Embryonic facial prominence (tissue), 1 donor: ENCODE data around the gene VWCE.

Experiments used
- DNase-seq: peaks from one replicate; pipeline ENCODE4 v3.0.0-alpha.2; 2016; ENCODE audit errors: extremely low spot score

VWCE gene

GRCh38 chr11:61281581-61282250, 13.4 kb downstream of the VWCE start:
- DNase-seq, result no peak

GRCh38 chr11:61280883-61281580, 14.1 kb downstream of the VWCE start:
- no peak for DNase-seq

DNA sequence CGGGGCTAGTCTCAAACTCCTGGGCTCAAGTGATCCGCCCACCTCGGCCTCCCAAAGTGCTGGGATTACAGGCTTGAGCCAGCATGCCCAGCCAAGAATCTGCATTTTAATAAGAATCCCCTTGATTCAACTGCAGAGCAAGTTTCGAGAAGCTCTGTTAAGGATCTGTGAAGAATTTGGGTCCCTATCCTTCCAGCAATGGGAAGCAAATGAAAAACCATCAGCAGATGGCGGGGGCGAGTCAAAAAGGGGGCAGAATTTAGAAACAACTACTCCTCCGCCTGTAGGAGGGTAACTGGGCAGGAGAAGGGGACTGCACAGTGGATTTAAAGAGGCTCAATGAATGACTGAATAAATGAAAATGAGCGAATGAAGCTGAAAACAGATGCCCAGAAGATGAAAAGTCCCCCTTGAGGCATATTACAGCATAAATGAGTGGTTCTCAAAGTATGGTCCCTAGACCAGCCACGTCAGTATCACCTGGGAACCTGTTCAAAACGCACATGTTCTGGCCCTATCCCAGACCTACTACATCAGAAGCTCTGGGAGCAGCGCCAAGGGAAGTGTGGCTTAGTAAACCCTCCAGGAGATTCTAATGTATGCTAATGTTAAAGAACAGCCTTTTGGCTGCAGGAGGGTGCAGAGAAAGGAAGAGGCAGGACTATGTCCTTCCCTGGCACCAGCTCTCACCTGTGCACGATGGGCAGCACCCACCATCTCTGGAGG, 15.0 kb downstream of the VWCE start:
- no peak for DNase-seq

DNA sequence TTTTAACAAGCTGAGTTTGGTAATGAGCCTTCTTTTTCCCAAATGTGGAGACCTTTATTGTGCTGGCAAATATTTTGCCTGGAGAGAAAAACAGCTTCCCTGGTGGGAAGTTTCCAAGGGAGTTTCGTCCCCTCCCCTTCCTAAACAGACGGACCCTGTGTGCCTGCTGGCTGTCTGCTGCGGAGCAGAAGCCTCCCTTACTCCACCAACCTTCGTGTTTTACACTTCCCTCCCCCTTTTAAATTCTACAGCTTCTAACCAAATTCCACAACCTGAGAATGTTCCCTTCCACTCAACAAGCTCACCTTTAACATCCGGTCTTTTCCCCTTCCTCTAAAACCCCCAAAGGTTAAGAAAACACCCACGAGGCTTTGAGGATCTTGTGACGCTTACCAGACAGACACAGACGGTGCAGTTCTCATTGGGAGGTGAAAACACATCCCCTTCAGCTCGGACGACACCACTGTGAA, 17.1 kb downstream of the VWCE start:
- no peak for DNase-seq

DNA sequence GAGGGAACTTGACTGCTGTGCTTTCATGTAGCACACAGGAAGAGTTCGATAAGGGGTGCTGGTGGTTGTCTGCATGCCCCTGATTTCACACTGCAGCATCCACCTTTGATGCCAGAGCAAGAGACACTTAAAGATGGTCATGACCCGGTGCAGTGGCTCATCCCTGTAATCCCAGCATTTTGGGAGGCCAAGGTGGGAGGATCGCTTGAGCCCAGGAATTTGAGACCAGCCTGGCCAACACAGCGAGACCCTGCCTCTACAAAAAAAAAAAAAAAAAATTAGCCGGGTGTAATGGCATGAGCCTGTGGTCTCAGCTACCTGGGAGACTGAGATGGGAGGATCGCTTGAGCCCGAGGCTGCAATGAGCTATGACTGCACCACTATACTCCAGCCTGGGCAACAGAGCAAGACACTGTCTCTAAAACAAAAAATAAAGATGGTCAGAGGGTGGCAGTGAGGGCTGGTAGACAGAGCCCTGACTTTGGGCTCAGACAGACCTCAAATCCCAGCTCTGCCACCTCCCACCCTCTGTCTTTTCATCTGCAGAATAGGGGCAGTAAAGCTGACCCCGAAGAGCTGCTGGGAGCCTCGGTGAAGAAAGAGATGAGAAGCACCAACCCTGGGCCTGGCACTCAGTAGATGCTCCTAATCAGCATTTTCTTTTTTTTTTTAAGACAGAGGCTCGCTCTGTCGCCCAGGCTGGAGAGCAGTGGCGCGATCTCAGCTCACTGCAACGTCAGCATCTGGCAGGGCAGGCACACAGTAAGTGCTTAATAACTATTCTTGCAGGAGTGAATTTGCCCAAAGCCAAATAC, 17.7 kb downstream of the VWCE start:
- no peak for DNase-seq

- no peak for DNase-seq
Observed at GRCh38 chr11:61275191-61275590, 19.9 kb downstream of the VWCE start.

DNA sequence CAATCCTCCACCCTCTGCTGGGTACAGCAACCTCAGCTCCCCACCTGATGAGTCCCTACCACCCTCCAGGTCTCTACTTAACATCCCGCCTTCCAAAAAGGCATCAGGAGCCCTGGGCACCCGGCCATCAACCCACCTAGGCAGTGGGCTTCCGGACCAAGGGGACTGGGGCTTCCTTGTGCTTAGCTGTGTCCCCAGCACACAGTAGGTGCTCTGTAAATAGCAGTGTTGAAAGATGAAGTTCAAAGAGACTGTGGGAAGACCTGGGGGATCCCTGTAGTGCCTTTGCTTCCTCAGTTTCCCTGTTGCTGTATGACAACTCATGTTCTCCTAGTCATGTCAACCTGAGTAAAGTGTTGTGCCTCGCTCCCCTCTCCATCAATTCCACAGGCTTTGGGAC, 21.0 kb downstream of the VWCE start:
- DNase-seq, result no peak

DNA sequence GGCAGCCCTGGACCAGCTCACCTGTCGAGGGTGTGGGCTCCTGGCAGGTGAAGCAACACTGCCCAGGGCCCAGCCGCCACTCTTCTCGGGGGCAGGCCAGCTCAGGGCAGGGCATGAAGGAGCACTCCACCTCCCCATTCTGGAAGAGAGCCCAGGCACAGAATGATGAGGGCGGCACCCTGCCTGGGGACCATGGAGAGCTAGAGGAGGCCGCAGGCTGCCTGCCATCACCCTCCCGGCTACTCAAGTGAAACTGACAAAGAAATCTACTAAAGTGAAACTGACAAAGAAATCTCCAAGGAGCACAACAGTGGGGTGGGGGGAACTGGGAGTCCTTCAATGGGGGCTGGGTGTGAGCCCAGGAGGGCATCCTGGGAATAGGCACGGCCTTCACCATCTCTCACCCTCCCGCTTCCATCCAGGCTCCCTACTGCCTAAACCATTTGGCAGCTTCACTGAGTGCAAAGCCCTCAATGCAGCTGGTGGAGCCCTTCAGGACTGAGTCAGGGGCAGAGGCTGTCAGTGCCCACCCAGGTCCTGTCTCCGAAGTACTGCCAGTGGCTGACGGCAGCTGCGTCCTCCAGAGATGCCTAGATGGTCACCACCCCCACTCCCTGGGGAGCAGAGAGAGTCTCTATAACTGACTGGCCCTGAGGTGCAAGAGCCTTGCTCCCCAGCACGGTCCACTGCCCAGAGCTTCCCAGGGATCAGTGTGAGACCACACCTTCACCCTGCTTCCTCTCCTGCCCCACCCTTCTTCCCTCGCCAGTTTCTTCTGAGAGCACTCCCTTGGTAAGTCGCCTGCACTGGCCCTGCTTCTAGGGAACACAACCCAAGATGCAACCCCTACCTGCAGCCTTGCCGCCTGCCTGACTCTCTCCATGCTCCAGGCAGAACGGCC, 21.7 kb downstream of the VWCE start:
- DNase-seq, result no peak

DNA sequence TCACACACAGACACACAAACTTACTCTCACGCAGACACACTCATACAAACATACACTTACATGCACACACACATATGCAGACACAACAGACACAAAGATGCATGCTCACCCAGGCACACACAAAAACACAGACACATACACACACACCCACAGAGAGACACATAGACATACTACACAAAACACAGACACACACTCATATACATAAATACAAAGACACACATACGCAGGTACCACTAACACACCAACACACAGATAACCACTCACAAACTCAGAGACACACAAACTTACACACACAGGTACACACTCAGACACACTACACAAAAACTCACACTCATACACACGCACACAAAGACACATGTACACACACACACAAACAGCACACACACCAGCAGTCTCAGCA, 22.4 kb downstream of the VWCE start:
- DNase-seq, result no peak

DNA sequence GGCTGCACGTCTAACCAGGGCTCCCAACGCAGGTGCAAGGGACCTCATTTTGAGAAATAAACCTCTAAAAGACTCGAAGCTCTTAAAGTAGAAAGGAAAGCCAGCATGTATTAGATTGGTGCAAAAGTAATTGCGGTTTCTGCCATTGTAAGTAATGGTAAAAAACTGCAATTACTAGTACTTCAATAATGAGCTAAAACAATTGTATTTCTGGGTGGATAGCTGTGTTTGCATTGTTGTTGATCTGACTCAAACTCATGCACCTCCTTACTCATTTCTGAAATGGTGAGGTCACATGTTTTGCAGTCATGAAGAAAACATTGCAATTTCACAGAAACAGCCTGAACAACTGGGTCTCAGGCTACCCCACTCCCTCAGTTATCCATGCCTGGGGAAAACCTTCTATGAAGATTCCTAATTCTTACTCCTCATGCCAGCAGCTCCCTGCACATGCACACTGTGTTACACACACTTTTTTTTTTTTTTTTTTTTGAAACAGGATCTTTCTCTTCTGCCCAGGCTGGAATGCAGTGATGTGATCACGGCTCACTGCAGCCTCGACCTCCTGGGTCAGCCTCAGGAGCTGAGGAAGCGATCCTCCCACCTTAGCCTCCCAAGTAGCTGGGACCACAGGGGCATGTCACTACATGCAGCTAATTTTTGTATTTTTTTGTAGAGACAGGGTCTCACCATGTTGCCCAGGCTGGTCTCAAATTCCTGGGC, 24.6 kb downstream of the VWCE start:
- no peak for DNase-seq

DNA sequence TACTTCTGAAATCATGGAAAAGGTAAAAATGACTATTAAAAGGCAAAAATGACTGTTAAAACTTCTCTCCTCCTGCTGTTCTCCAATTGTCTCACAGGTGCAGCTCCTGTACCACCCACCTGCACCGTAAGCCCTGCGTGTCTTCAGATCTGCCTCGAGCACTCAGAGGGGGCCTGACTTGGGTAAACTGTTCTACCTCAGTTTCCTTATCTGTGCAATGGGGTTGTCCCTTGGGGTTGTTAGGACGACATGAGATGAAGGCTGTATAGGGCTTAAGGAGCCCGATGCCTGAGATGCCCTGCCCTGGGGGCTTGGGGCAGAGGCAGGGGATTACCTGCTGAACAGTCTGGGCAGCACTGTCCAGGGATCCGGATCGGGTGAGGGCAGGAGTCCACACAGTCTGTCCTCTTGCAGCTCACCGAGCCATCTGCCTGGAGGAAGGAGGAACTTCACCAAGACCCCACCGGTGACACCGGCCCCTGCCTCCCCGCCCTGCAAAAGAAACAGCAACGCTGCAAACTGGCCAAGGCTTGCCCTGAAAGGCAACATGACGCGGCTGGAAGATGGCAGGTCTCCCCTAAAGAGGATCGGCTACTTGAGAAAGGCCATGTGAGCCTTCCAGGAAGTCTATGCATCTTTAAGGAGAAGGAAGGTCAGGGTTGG, 26.4 kb downstream of the VWCE start:
- no peak for DNase-seq

GRCh38 chr11:61267437-61267841, 27.7 kb downstream of the VWCE start:
- no peak for DNase-seq

DNA sequence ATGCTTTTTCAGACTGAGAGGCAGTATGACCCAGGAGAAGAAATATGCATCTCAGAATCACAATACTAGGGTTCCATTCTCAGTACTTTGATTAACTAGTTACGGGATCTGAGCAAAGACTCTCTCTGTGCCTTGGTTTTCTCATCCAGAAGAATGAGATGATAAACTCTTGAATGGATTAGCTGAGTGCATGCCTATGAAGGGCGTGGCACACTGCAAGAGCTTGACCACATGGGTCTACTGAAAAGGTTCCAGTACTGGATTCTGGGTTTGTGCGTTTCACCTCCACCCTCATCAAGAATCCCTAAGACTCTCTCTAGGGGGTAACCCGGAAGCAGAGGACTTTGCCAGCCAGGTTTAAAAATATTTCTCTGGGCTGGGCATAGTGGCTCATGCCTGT, 28.5 kb downstream of the VWCE start:
- no peak for DNase-seq

GRCh38 chr11:61265357-61265756, 29.8 kb downstream of the VWCE start:
- no peak for DNase-seq

- no peak for DNase-seq
Observed at GRCh38 chr11:61264795-61265194, 30.3 kb downstream of the VWCE start.

DNA sequence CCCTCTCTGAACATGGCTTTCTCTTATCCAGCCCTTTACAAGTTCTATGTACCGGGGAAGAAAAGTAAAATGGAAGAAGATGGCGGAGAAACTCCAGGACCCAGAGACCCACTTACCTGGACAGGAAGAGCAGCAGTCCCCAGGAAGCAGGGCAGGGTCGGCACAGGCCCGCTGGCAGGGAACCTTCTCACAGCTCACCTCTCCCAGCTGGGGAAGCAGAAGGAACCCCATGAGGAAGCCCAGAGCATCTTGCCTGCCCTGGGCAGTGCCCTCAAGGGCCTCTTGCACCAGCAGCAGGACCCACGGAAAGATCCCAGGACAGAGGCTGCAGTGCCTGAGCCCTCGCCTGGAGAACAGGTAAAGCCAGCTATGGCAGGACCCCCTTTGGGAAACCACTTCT, 30.7 kb downstream of the VWCE start:
- no peak for DNase-seq

GRCh38 chr11:61259363-61259762, 35.8 kb downstream of the VWCE start:
- no peak for DNase-seq

- no peak for DNase-seq
Observed at GRCh38 chr11:61258546-61258945, 36.6 kb downstream of the VWCE start.

DNA sequence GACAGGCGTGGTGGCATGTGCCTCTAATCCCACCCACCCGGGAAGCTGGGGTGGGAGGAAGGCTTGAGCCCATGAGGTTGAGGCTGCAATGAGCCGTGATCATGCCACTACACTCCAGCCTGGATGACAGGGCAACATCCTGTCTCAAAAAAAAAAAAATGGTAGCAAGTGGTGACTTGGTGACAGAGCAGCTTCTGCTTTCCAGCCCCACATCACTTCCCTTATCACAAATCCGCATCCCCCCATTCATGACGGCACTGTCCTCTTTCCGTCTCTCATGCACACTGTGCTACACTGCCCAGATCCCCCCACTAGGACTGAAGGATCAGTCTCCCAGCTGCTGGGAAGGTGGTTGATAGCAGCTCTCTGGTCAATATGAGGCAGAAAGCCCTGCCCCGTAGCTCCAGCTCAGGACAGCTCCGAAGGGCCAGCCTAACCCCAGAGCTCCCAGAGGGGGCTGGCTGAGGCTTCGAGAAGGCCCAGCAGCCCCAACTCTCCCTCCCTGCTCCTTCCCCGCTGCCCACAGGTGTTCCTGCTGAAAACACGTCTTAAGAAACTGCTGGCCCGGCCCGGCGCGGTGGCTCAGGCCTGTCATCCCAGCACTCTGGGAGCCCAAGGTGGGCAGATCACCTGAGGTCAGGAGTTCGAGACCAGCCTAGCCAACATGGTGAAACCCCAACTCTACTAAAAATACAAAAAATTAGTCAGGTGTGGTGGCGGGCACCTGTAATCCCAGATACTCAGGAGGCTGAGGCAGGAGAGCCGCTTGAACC, 38.2 kb downstream of the VWCE start:
- DNase-seq, result no peak
